H9 (cell line): ENCODE measurements around the gene SLC47A2. TPM values are rescaled to one million over a fixed set of nuclear protein-coding genes. Genes with fewer than 3 reads are reported as not detected.
"Not testable (repeated sequence)": the region's sequence is repeated elsewhere in the genome, so short reads cannot be mapped to it uniquely, and the experiment has no call there.

Experiments
- DNase-seq: peaks from one replicate; pipeline ENCODE4 v3.0.0-alpha.2; 2017
- H2AFZ ChIP-seq: one replicate; pipeline ENCODE4 v1.6.1; 2013; ENCODE audit warnings: mild to moderate bottlenecking, low read length, control low read depth, moderate library complexity
- H2AK5ac ChIP-seq: 2 replicates; pipeline ENCODE4 v1.6.1; 2013; ENCODE audit warnings: low read length, control low read depth, mixed read lengths; ENCODE audit not compliant: insufficient read length
- H2BK120ac ChIP-seq: one replicate; pipeline ENCODE4 v1.6.1; 2013; ENCODE audit warnings: low read depth, mild to moderate bottlenecking, low read length, control low read depth, inconsistent platforms; ENCODE audit not compliant: poor library complexity, severe bottlenecking
- H2BK12ac ChIP-seq: 2 replicates; pipeline ENCODE4 v1.6.1; 2013; ENCODE audit warnings: low read length, control low read depth, mixed read lengths, low read depth; ENCODE audit not compliant: insufficient read length
- H2BK15ac ChIP-seq: 2 replicates; pipeline ENCODE4 v1.6.1; 2013; ENCODE audit warnings: low read depth, low read length, control low read depth
- H2BK20ac ChIP-seq: one replicate; pipeline ENCODE4 v1.6.1; 2013; ENCODE audit warnings: low read depth, mild to moderate bottlenecking, low read length, control low read depth, inconsistent platforms; ENCODE audit not compliant: poor library complexity, severe bottlenecking
- H2BK5ac ChIP-seq: 2 replicates; pipeline ENCODE4 v1.6.1; 2013; ENCODE audit warnings: low read length, control low read depth, mixed read lengths; ENCODE audit not compliant: insufficient read length
- H3K14ac ChIP-seq: 2 replicates; pipeline ENCODE4 v1.6.1; 2013; ENCODE audit warnings: low read length, control low read depth; ENCODE audit not compliant: insufficient read depth
- H3K18ac ChIP-seq: 2 replicates; pipeline ENCODE4 v1.6.1; 2013; ENCODE audit warnings: low read depth, mild to moderate bottlenecking, mixed read lengths, low read length, control low read depth; ENCODE audit not compliant: insufficient read length
- H3K23ac ChIP-seq: 2 replicates; pipeline ENCODE4 v1.6.1; 2013; ENCODE audit warnings: low read length, control low read depth, mixed read lengths, low read depth; ENCODE audit not compliant: insufficient read length
- H3K23me2 ChIP-seq: 2 replicates; pipeline ENCODE4 v1.6.1; 2013; ENCODE audit warnings: low read depth, mild to moderate bottlenecking, mixed read lengths, low read length, control low read depth; ENCODE audit not compliant: insufficient read length, poor library complexity, severe bottlenecking
- H3K27ac ChIP-seq: 2 replicates; pipeline ENCODE4 v1.5.1; 2013; ENCODE audit warnings: low read length, control low read depth, mixed read lengths, low read depth; ENCODE audit not compliant: insufficient read length
- H3K27me3 ChIP-seq: 2 replicates; pipeline ENCODE4 v1.6.1; 2013; ENCODE audit warnings: low read length, control low read depth, inconsistent platforms; ENCODE audit not compliant: insufficient read depth
- H3K4ac ChIP-seq: 2 replicates; pipeline ENCODE4 v1.6.1; 2013; ENCODE audit warnings: low read depth, mild to moderate bottlenecking, control low read depth, inconsistent platforms, low read length, moderate library complexity
- H3K4me1 ChIP-seq: 2 replicates; pipeline ENCODE4 v1.6.1; 2013; ENCODE audit warnings: low read length, control low read depth, inconsistent platforms; ENCODE audit not compliant: insufficient read depth
- H3K4me2 ChIP-seq: 2 replicates; pipeline ENCODE4 v1.6.1; 2013; ENCODE audit warnings: low read length, control low read depth, mixed read lengths; ENCODE audit not compliant: insufficient read length, insufficient read depth
- H3K56ac ChIP-seq: 2 replicates; pipeline ENCODE4 v1.6.1; 2013; ENCODE audit warnings: low read depth, mild to moderate bottlenecking, mixed read lengths, low read length, control low read depth; ENCODE audit not compliant: insufficient read length
- H3K79me1 ChIP-seq: 2 replicates; pipeline ENCODE4 v1.6.1; 2013; ENCODE audit warnings: low read depth, mild to moderate bottlenecking, moderate library complexity, low read length, control low read depth, inconsistent platforms; ENCODE audit not compliant: insufficient read depth, poor library complexity, severe bottlenecking
- H3K79me2 ChIP-seq: 2 replicates; pipeline ENCODE4 v1.6.1; 2013; ENCODE audit warnings: low read length, control low read depth, inconsistent platforms; ENCODE audit not compliant: insufficient read depth
- H3K9ac ChIP-seq: 2 replicates; pipeline ENCODE4 v1.6.1; 2013; ENCODE audit warnings: low read length, control low read depth, mixed read lengths; ENCODE audit not compliant: insufficient read length; ENCODE audit errors: extremely low read depth
- H3K9me3 ChIP-seq: one replicate; pipeline ENCODE4 v1.6.1; 2013; ENCODE audit warnings: low read depth, low read length, inconsistent platforms; ENCODE audit not compliant: control insufficient read depth
- H3T11ph ChIP-seq: one replicate; pipeline ENCODE4 v1.6.1; 2013; ENCODE audit warnings: mild to moderate bottlenecking, low read length, control low read depth, inconsistent platforms
- H4K20me1 ChIP-seq: one replicate; pipeline ENCODE4 v1.6.1; 2013; ENCODE audit not compliant: control insufficient read depth, insufficient read length, insufficient read depth
- H4K5ac ChIP-seq: 2 replicates; pipeline ENCODE4 v1.6.1; 2013; ENCODE audit warnings: low read depth, mild to moderate bottlenecking, mixed read lengths, low read length, control low read depth; ENCODE audit not compliant: insufficient read length
- H4K8ac ChIP-seq: replicated peaks from 2 replicates; pipeline ENCODE4 v1.6.1; 2013; ENCODE audit warnings: low read length, control low read depth, mixed read lengths, low read depth; ENCODE audit not compliant: insufficient read length
- H4K91ac ChIP-seq: 2 replicates; pipeline ENCODE4 v1.6.1; 2013; ENCODE audit warnings: low read depth, mild to moderate bottlenecking, moderate library complexity, mixed read lengths, low read length, control low read depth; ENCODE audit not compliant: insufficient read length
- H3K27ac Mint-ChIP-seq, 3 experiments: 2 replicates in 2 of 3; 3 replicates in 1 of 3; pipeline ENCODE4 v1.8.0; 2020 to 2021; ENCODE audit warnings: mixed read lengths in 3 of 3, mild to moderate bottlenecking in 1 of 3, moderate library complexity in 1 of 3
- H3K27me3 Mint-ChIP-seq: 2 replicates; pipeline ENCODE4 v1.8.0; 2021; ENCODE audit warnings: low read depth, mild to moderate bottlenecking, moderate library complexity, mixed read lengths
- H3K36me3 Mint-ChIP-seq, 3 experiments: 2 replicates in 2 of 3; 3 replicates in 1 of 3; pipeline ENCODE4 v1.8.0; 2020 to 2021; ENCODE audit warnings: low read depth in 3 of 3, mixed read lengths in 3 of 3; ENCODE audit not compliant: insufficient read depth in 1 of 3
- H3K4me1 Mint-ChIP-seq, 2 experiments: 2 replicates each; pipeline ENCODE4 v1.8.0; 2020; ENCODE audit warnings: mixed read lengths in 2 of 2
- H3K4me3 Mint-ChIP-seq, 2 experiments: 2 replicates in 1 of 2; 3 replicates in 1 of 2; pipeline ENCODE4 v1.8.0; 2020 to 2021; ENCODE audit warnings: mild to moderate bottlenecking in 2 of 2, mixed read lengths in 2 of 2, moderate library complexity in 1 of 2
- H3K9me3 Mint-ChIP-seq, 2 experiments: 2 replicates in 1 of 2; 3 replicates in 1 of 2; pipeline ENCODE4 v1.8.0; 2020; ENCODE audit warnings: mild to moderate bottlenecking in 2 of 2, mixed read lengths in 2 of 2, moderate library complexity in 1 of 2
- CTCF ChIP-seq: fragments of 200-600 bp; sonication (generic); conservative IDR thresholded peaks from 3 replicates; pipeline ENCODE4 v1.8.0; 2021; ENCODE audit warnings: antibody characterized with exemption, mild to moderate bottlenecking
- WGBS: extraction: QIAGEN DNeasy Blood & Tissue Kit; methylation state at CpG from one replicate; pipeline ENCODE4 v1.1.7; 2013; ENCODE audit warnings: missing lambda C conversion rate, low lambda C conversion rate, mixed read lengths; ENCODE audit not compliant: insufficient read length; ENCODE audit errors: extremely low coverage; 5-methylcytosine and 5-hydroxymethylcytosine counted together
- total RNA-seq: library from RNA; stranded (reverse); gene quantifications from 2 replicates; pipeline ENCODE4 v1.2.1, GENCODE V29; 2021

SLC47A2 gene
- total RNA-seq, 1 experiment from 2014 or later = not detected

GRCh38 chr17:19686400-19687090 is 29.8 kb downstream of the SLC47A2 start:
- Histone ChIP-seq H2BK15ac (no peak overlapping the region), H3K4me1 (no peaks in the 10 kb centered on the region), H3K27ac (no peak overlapping the region), H3K4ac (no peak overlapping the region), H3K79me1 (no peaks in the 10 kb centered on the region), H3K14ac (no peak overlapping the region), H3K79me2 (no peaks in the 10 kb centered on the region), H2BK120ac (no peak overlapping the region), H3K9me3 (no peaks in the 10 kb centered on the region), H2BK5ac (no peak overlapping the region), H3K23me2 (no peaks in the 10 kb centered on the region), H4K5ac (no peak overlapping the region), H3K23ac (no peak overlapping the region), H3K4me2 (no peak overlapping the region), H3T11ph (no peak overlapping the region), H2AFZ (no peak overlapping the region), H3K27me3 (no peaks in the 10 kb centered on the region), H3K56ac (no peak overlapping the region), H2BK12ac (no peak overlapping the region), H3K18ac (no peak overlapping the region), H4K8ac (no peak overlapping the region), H2BK20ac (no peak overlapping the region), H4K91ac (no peak overlapping the region), H4K20me1 (no peaks in the 10 kb centered on the region), H3K9ac (no peak overlapping the region), H2AK5ac (no peak overlapping the region)
- Mint-ChIP-seq H3K4me3 (no peak overlapping the region), H3K27me3 (no peaks in the 10 kb centered on the region; the same call in 1 of the 2 replicates), H3K27ac (no peak overlapping the region), H3K9me3 (peaks cover 54 to 66% of the 10 kb centered on the region in 2 experiments), H3K4me1 (no peaks in the 10 kb centered on the region), H3K36me3 (peaks cover 38 to 55% (median 48%) of the 10 kb centered on the region in 3 experiments)
- TF ChIP-seq CTCF = no peak
- DNase-seq = no peak
- no CpG with 5 or more reads among the region's 2 CpGs for WGBS

- no CpG with 5 or more reads among the region's 32 CpGs for WGBS
- H2BK15ac ChIP-seq, H3K23me2 ChIP-seq, H2BK12ac ChIP-seq, H3K18ac ChIP-seq, H2BK5ac ChIP-seq, H4K8ac ChIP-seq, H2AFZ ChIP-seq, H2BK120ac ChIP-seq, H4K91ac ChIP-seq, H3K9ac ChIP-seq, H3K27me3 ChIP-seq, H3K9me3 ChIP-seq, H2BK20ac ChIP-seq, DNase-seq, H3K4me1 Mint-ChIP-seq, H3K27ac ChIP-seq, H3T11ph ChIP-seq, H3K4ac ChIP-seq, H3K14ac ChIP-seq, H2AK5ac ChIP-seq, H3K27ac Mint-ChIP-seq, H3K4me3 Mint-ChIP-seq, H4K20me1 ChIP-seq, H3K56ac ChIP-seq, H4K5ac ChIP-seq, H3K23ac ChIP-seq, H3K79me1 ChIP-seq, H3K4me2 ChIP-seq, H3K79me2 ChIP-seq, H3K27me3 Mint-ChIP-seq, H3K4me1 ChIP-seq: not testable (repeated sequence)
- Mint-ChIP-seq H3K36me3 (peaks cover 47 to 60% (median 58%) of the 10 kb centered on the region in 3 experiments), H3K9me3 (peaks cover 50 to 52% of the 10 kb centered on the region in 2 experiments)
Observed at GRCh38 chr17:19684909-19685580, 31.3 kb downstream of the SLC47A2 start.
